ENCODE results near the gene CACNA1H. TPM values are rescaled to one million over a fixed set of nuclear protein-coding genes. Genes with fewer than 3 reads are reported as not detected.
"Not testable (repeated sequence)": the region's sequence is repeated elsewhere in the genome, so short reads cannot be mapped to it uniquely, and the experiment has no call there.

The CACNA1H gene
- total and polyA plus RNA-seq, 9 of the 15 experiments (the other 6 are each of a cell fraction or from before 2014, with no cell fraction given) = 0.10 to 0.18 TPM; not detected in 7

GRCh38 chr16:1230084-1230470 lies 77.2 kb downstream of the CACNA1H start, which contains the start of gene TPSB2:
TSS of gene TPSB2 (minus strand) at chr16:1230184. CDS start at chr16:1229951, 233 bp downstream.
- H2AFZ ChIP-seq (ENCODE audit: low read depth, low read length); H3K27ac ChIP-seq (ENCODE audit: extremely low read depth, low read depth, low read length); H3K36me3 ChIP-seq (ENCODE audit: control insufficient read depth, insufficient read depth, low read length); DNase-seq (ENCODE audit: extremely low read depth in 1 of 4, low spot score in 3 of 4); FAIRE-seq; H3K4me1 ChIP-seq (replicated peaks in 1 of 2; ENCODE audit: control insufficient read depth in 2 of 2, insufficient read depth in 2 of 2, low read length in 2 of 2); H3K9me1 ChIP-seq (ENCODE audit: control insufficient read depth, insufficient read depth, low read length); H3K4me3 ChIP-seq; in situ Hi-C loops (cut with MboI); CTCF ChIA-PET (ENCODE audit: low intra/inter-chr PET ratio); H3K9ac ChIP-seq (ENCODE audit: insufficient read depth in 1 of 2, low read depth in 2 of 2, low read length in 2 of 2); H3K4me2 ChIP-seq (ENCODE audit: insufficient read depth, low read length); H3K9me3 ChIP-seq (replicated peaks; ENCODE audit: control insufficient read depth, insufficient read depth, low read depth, low read length); H4K20me1 ChIP-seq (replicated peaks; ENCODE audit: control insufficient read depth, insufficient read depth, low read length); H3K27me3 ChIP-seq (ENCODE audit: control insufficient read depth in 2 of 2, insufficient read depth in 2 of 2, low read length in 2 of 2); ATAC-seq; BruUV-seq (replicated peaks); POLR2A ChIA-PET; H3K79me2 ChIP-seq (ENCODE audit: control insufficient read depth, insufficient read depth, low read length); intact Hi-C loops (cut with micrococcal nuclease): not testable (repeated sequence)
- no CpG with 5 or more reads among the region's 11 CpGs for WGBS (ENCODE audit: insufficient coverage, low coverage, missing lambda C conversion rate)

GRCh38 chr16:1230471-1231212 lies 77.7 kb downstream of the CACNA1H start:
- H3K9me3 ChIP-seq (replicated peaks; ENCODE audit: control insufficient read depth, insufficient read depth, low read depth, low read length); intact Hi-C loops (cut with micrococcal nuclease); BruUV-seq (replicated peaks); H3K36me3 ChIP-seq (ENCODE audit: control insufficient read depth, insufficient read depth, low read length); FAIRE-seq; H3K27me3 ChIP-seq (ENCODE audit: control insufficient read depth in 2 of 2, insufficient read depth in 2 of 2, low read length in 2 of 2); H3K27ac ChIP-seq (ENCODE audit: extremely low read depth, low read depth, low read length); ATAC-seq; H2AFZ ChIP-seq (ENCODE audit: low read depth, low read length); H4K20me1 ChIP-seq (replicated peaks; ENCODE audit: control insufficient read depth, insufficient read depth, low read length); in situ Hi-C loops (cut with MboI); DNase-seq (ENCODE audit: extremely low read depth in 1 of 4, low spot score in 3 of 4); H3K79me2 ChIP-seq (ENCODE audit: control insufficient read depth, insufficient read depth, low read length); H3K4me1 ChIP-seq (replicated peaks in 1 of 2; ENCODE audit: control insufficient read depth in 2 of 2, insufficient read depth in 2 of 2, low read length in 2 of 2); H3K9ac ChIP-seq (ENCODE audit: insufficient read depth in 1 of 2, low read depth in 2 of 2, low read length in 2 of 2); H3K4me2 ChIP-seq (ENCODE audit: insufficient read depth, low read length); POLR2A ChIA-PET; CTCF ChIA-PET (ENCODE audit: low intra/inter-chr PET ratio); H3K4me3 ChIP-seq; H3K9me1 ChIP-seq (ENCODE audit: control insufficient read depth, insufficient read depth, low read length): not testable (repeated sequence)
- WGBS (ENCODE audit: insufficient coverage, low coverage, missing lambda C conversion rate) = 2% methylated on average over 11 of the region's 17 CpGs

GRCh38 chr16:1231301-1231700 lies 78.4 kb downstream of the CACNA1H start:
- H3K4me3 ChIP-seq; CTCF ChIA-PET (ENCODE audit: low intra/inter-chr PET ratio); H3K9me3 ChIP-seq (replicated peaks; ENCODE audit: control insufficient read depth, insufficient read depth, low read depth, low read length); POLR2A ChIA-PET; BruUV-seq (replicated peaks); H3K4me2 ChIP-seq (ENCODE audit: insufficient read depth, low read length); H3K27ac ChIP-seq (ENCODE audit: extremely low read depth, low read depth, low read length); H2AFZ ChIP-seq (ENCODE audit: low read depth, low read length); in situ Hi-C loops (cut with MboI); H3K9me1 ChIP-seq (ENCODE audit: control insufficient read depth, insufficient read depth, low read length); intact Hi-C loops (cut with micrococcal nuclease); ATAC-seq; H3K79me2 ChIP-seq (ENCODE audit: control insufficient read depth, insufficient read depth, low read length); H3K27me3 ChIP-seq (ENCODE audit: control insufficient read depth in 2 of 2, insufficient read depth in 2 of 2, low read length in 2 of 2); FAIRE-seq; DNase-seq (ENCODE audit: extremely low read depth in 1 of 4, low spot score in 3 of 4); H4K20me1 ChIP-seq (replicated peaks; ENCODE audit: control insufficient read depth, insufficient read depth, low read length); H3K4me1 ChIP-seq (replicated peaks in 1 of 2; ENCODE audit: control insufficient read depth in 2 of 2, insufficient read depth in 2 of 2, low read length in 2 of 2); H3K9ac ChIP-seq (ENCODE audit: insufficient read depth in 1 of 2, low read depth in 2 of 2, low read length in 2 of 2); H3K36me3 ChIP-seq (ENCODE audit: control insufficient read depth, insufficient read depth, low read length): not testable (repeated sequence)
- WGBS (ENCODE audit: insufficient coverage, low coverage, missing lambda C conversion rate) = no CpG with 5 or more reads among the region's 7 CpGs

Measured in K562 (cell line).